Retina (tissue), 1 donor: Measurements from ENCODE around the gene BCAP29.
A peak's percentile ranks its signal among the peaks of the same experiment; 100 is the strongest.
"Not testable (repeated sequence)": the region's sequence is repeated elsewhere in the genome, so short reads cannot be mapped to it uniquely, and the experiment has no call there.

Experiments used
- DNase-seq: peaks from one replicate; pipeline ENCODE4 v3.0.0-alpha.2; 2016

BCAP29 gene, protein sequence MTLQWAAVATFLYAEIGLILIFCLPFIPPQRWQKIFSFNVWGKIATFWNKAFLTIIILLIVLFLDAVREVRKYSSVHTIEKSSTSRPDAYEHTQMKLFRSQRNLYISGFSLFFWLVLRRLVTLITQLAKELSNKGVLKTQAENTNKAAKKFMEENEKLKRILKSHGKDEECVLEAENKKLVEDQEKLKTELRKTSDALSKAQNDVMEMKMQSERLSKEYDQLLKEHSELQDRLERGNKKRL

GRCh38 chr7:107579885-107580715 lies at the start of gene BCAP29:
Gene BCAP29, plus strand, starts transcription at chr7:107580246. Its CDS starts 527 bp downstream, at chr7:107580773.
- DNase-seq, result peak; percentile 86

- DNase-seq, result no peak
Observed at GRCh38 chr7:107530751-107531150, 49.3 kb upstream of the BCAP29 start.

GRCh38 chr7:107534139-107534538 lies 45.9 kb upstream of the BCAP29 start:
- DNase-seq, result no peak

DNA sequence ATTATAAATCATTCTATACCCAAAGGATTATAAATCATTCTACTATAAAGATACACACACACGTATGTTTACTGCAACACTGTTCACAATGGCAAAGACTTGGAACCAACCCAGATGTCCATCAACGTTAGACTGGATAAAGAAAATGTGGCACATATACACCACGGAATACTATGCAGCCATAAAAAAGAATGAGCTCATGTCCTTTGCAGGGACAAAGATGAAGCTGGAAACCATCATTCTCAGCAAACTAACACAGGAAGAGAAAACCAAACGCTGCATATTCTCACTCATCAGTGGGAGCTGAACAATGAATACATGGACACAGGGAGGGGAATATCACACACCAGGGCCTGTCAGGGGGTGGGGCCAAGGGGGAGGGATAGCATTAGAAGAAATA lies 42.8 kb upstream of the BCAP29 start:
- not testable (repeated sequence) for DNase-seq

DNA sequence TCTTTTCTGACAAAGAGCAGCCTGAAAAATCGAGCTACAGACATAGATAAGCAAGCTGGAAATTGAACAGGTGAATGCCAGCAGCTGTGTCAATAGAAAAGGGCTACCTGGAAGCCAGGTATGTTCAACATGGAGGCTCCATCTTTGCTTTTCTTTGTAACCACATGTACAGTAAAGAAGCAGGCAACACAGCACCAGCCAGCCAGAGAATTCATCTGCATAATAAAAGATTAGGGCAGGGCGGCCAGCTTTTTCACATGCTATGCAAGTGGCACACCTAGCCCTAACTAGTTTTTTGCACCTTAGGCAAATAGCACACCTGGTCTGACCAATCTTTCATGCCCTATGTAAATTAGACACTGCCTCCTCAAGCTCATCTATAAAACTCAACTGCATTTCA lies 42.0 kb upstream of the BCAP29 start:
- no peak for DNase-seq

DNA sequence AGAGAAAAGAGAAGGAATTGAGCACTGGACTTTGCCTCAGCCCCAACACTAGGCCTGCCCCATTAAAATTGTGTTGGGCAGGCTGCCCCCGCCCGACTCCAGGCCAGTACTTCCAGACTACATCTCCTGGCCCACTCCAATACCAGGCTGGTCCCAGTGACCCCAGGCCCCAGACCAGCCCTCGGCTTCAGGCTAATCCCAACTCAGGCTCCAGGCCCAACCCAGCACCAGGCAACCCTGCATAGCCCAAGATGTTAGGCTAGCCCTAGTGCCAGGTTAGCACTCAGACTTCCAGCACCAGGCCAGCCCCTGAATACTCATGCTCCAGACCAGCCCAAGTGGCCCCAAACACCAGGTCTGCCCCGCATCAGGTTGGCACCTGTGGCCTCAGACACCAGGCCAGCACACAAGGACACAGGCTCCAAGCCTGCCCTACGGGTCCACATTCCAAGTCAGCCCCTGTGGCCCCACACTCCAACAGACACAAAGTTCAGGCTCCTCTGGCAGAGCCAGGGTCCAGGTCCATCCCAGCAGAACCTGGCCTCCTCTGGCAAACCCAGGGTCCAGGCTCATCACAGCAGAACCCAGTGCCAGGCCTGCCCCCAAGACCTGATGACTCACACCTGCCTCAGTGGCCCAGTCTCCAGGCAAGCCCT lies 36.6 kb upstream of the BCAP29 start:
- no peak for DNase-seq

DNA sequence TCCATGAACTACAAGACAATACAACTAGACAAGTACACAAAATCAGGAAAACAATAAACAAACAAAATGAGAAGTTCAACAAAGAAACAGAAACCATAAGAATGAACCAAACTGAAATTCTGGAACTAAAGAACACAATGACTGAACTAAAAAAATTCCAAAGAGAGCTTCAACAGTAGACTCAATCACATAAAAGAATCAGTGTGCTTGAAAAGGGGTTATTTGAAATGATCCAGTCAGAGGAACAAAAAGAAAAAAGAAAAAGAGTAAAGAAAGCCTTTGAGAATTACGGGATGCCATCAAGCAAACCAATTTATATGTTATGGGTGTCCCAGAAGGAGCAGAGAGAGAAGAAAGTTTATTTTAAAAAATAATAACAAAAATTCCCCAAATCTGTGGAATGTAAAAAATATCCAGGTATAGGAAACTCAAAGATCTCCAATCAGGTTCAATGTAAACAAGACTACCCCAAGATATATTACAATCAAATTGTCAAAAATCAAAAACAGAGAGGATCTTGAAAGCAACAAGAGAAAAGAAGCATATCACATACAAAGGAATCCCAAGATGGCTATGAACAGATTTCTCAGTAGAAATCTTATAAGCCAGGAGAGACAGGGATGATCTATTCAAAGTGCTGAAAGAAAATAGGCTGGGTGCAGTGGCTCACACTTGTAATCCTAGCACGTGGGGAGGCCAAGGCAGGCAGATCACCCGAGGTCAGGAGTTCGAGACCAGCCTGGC lies 35.0 kb upstream of the BCAP29 start:
- no peak for DNase-seq

- DNase-seq, result no peak
Observed at GRCh38 chr7:107551936-107552335, 28.1 kb upstream of the BCAP29 start.

- no peak for DNase-seq
Observed at GRCh38 chr7:107555893-107556292, 24.2 kb upstream of the BCAP29 start.

DNA sequence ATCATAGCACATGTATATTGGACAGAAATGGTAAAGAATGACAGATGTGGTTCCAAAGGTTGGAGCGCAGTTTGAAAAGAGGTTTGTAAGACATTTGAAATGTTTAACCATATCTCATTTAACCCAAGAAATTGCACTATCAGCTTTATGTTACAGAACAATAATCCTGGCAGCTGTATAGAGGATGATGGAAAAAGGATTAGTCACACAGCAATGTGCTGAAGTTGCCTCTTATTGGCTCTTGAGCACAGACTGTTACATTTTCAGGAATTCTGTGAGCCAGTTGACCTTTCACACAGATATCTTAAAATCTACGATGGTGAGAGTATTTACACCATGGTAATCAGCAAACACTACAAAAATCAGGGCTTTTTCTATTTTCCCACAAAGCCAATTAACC lies 20.2 kb upstream of the BCAP29 start:
- no peak for DNase-seq

- DNase-seq, result no peak
Observed at GRCh38 chr7:107560898-107561516, 19.0 kb upstream of the BCAP29 start.

DNA sequence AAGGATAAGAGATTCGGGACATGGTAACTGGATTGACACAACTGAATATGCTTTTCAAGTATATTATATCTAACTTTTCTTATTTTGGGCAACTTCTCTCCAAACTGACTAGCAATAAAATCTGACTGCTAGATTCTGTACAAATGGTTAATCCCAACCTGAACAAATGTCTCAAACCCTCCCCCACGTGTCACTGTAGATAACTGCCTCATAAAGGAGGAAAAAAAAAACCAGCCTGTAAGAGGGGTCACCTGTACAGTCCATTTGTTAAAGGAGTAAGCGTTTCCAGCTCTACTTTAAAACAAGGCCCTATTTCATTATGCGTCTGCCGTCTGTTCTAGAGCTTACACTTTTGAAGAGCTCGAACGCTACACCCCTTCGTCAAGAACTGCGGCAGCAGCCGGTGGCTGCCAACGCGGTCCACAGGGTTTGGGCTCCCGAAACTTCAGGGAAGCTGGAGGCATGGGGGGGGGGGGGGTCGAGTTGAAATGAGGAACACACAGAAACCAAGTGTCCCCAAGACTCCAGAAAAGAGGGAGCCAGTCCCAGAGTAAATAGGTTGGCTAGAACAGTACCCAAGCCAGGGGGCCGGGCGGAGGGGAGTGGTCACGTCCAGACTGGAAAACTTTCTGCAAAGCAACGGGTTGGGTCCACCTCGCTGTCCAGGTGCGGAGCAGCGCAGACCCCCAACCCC lies 16.8 kb upstream of the BCAP29 start:
- DNase-seq, result no peak

- peak; percentile 97 for DNase-seq
Observed at GRCh38 chr7:107563775-107564552, 16.1 kb upstream of the BCAP29 start, which contains the start of the genes COG5 and DUS4L. Gene COG5, minus strand, starts transcription at chr7:107563920. Its CDS starts 24 bp downstream, at chr7:107563896. Gene DUS4L, plus strand, starts transcription at chr7:107563971. Its CDS starts 3,100 bp downstream, at chr7:107567071.

GRCh38 chr7:107564553-107565298 lies 15.3 kb upstream of the BCAP29 start:
- no peak for DNase-seq

- DNase-seq, result no peak
Observed at GRCh38 chr7:107570298-107570697, 9.7 kb upstream of the BCAP29 start.

DNA sequence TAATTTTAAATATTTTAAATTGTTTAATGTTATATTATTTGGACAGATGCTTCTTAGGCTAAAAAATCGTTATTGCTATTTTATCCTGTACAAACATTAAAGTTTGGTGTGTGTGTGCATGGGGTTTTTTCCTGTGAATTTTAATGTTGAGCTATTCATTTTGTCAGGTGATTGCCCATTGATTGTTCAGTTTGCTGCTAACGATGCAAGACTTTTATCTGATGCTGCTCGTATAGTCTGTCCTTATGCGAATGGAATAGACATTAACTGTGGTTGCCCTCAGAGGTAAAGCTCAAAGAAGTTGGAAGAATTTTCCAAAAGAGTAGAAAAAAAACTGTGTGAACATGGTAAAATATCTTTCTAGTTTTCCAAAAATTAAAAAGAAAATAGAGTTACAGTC lies 6.5 kb upstream of the BCAP29 start:
- DNase-seq, result no peak

DNA sequence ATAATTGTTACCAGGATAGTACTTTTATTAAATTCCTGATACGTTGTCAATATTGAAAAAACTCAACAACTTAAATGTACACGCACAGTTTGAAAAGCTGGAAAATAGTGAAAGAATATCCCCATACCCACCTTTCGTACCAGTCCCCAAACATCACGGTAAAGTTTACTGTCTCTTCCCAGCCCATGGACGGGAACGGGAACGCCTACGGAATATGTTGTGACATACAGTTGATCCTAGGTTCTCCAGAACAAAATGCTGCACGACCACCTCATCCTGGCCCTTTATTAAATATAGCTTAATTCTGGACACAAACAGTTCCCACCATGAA lies 527 bp upstream of the BCAP29 start:
- no peak for DNase-seq

GRCh38 chr7:107580716-107581383 lies 804 bp downstream of the BCAP29 start:
- no peak for DNase-seq

DNA sequence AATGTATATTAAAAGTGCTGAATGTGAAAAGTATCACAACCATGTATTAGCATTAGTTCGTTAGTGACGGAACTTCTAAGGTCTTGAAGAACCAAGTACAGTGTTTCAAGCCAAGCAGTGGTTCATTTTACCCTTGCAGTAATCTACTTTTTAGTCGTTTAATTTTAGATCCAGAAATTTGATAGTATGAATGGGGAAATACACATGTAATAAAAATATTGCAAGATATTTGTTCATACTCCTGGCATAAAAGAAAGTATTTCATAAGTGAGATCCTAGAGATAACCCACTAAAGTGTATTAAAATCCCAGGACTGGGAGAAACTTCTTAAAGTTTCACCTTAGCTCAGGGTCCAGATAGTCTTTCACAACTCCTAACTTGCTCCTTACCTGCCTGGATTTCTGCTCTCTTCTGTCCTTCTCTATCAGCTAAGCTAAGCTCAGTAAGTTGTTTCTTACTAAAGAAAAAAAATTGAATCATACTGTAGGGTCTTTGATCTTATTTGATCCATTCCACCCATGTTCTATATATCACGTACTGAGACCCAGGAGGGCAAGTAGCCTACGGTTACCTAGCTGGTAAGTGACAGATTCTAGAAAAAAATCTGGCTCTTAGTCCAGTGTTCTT lies 1.5 kb downstream of the BCAP29 start:
- no peak for DNase-seq
